Measurements from ENCODE around the gene ACOT7.

- TF ChIP-seq CTCF (IDR thresholded peaks at IDR 0.05) (no peak), POLR2A (IDR thresholded peaks at IDR 0.05) (no peak)
These were observed 136.9 kb downstream of the ACOT7 start for GRCh38 chr1:6256645-6257044.
